ENCODE measurements around the gene PLCZ1.
"Not testable (repeated sequence)": the region's sequence is repeated elsewhere in the genome, so short reads cannot be mapped to it uniquely, and the experiment has no call there.

The PLCZ1 gene, protein sequence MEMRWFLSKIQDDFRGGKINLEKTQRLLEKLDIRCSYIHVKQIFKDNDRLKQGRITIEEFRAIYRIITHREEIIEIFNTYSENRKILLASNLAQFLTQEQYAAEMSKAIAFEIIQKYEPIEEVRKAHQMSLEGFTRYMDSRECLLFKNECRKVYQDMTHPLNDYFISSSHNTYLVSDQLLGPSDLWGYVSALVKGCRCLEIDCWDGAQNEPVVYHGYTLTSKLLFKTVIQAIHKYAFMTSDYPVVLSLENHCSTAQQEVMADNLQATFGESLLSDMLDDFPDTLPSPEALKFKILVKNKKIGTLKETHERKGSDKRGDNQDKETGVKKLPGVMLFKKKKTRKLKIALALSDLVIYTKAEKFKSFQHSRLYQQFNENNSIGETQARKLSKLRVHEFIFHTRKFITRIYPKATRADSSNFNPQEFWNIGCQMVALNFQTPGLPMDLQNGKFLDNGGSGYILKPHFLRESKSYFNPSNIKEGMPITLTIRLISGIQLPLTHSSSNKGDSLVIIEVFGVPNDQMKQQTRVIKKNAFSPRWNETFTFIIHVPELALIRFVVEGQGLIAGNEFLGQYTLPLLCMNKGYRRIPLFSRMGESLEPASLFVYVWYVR

DNA sequence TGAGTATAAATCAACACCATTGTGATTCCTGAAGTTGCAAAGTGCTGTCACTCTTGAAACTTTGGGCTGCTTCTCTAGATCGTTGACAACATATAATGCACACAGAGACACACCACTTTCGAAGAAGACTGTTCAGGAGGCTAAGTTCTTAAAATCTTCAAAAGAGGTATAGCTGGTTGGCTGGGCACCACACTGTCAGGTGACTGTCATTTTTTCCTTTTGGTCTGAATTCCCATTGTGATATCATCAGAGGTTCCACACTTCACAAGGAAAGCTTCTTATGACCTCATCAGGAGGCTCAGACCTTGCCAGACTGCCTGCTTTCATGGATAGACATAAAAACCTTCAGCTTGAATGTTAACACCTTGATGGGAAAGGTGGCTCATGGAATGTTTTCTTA, at the start of gene PLCZ1, which contains the start of gene CAPZA3:
Gene PLCZ1 (minus strand): TSS at position 194 of the 400 bp plus-strand sequence. CDS start 641 bp downstream, outside the sequence.
Gene CAPZA3 (plus strand): TSS at position 301 of the 400 bp plus-strand sequence. CDS start 150 bp downstream, outside the sequence.
- DNase-seq (ENCODE audit: low read depth): no peak

DNA sequence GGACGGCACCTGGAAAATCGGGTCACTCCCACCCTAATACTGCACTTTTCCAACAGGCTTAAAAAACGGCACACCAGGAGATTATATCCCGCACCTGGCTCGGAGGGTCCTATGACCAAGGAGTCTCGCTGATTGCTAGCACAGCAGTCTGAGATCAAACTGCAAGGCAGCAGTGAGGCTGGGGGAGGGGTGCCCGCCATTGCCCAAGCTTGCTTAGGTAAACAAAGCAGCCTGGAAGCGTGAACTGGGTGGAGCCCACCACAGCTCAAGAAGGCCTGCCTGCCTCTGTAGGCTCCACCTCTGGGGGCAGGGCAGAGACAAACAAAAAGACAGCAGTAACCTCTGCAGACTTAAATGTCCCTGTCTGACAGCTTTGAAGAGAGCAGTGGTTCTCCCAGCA, 47.7 kb upstream of the PLCZ1 start:
- not testable (repeated sequence) for DNase-seq (ENCODE audit: low read depth)

DNA sequence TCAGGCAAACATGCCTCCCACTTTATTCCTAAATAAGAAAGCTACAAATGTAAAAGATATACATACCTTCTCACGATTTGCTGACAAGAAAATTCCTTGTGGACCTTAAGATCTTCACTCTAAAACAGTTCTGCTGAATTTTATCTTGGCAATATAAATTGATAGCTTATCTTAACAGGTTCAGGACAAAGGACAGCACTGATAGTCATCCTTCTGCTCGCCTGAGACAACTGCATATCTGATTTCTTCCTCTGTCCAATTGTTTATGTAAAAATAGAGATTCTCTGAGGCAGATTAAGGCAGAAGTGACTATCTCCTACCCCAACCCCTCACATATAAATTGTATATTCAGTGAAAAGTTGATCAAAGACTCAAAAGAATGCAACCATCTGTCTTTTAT, 45.0 kb upstream of the PLCZ1 start:
- no peak for DNase-seq (ENCODE audit: low read depth)

DNA sequence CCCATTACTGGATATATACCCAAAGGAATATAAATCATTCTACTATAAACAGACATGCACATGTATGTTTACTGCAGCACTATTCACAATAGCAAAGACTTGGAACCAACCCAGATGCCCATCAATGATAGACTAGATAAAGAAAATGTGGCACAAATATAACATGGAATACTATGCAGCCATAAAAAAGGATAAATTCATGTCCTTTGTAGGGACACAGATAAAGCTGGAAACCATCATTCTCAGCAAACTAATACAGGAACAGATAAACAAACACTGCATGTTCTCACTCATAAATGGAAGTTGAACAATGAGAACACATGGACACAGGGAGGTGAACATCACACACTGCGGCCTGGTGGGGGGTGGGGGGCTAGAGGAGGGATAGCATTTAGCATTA, 28.7 kb upstream of the PLCZ1 start:
- DNase-seq (ENCODE audit: low read depth): not testable (repeated sequence)

DNA sequence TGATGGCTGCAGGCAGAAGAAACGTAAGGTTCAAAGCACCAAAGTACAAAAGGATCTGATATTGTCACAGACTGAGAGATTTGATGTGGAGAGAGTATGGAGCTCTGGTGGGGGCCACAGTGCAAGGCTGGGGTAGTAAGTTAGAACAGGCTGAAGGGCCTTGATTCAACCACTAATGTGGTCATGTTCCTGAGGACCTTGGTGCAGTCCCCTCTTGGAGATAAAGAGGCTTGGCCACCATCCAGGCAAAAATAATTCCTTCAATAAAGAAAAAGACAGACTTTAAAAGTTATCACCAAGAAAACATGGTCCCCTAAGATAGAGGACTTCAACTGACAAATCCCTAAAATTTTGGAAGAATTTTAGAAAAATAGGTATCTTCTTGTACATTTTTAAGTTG, 17.5 kb upstream of the PLCZ1 start:
- DNase-seq (ENCODE audit: low read depth): no peak

DNA sequence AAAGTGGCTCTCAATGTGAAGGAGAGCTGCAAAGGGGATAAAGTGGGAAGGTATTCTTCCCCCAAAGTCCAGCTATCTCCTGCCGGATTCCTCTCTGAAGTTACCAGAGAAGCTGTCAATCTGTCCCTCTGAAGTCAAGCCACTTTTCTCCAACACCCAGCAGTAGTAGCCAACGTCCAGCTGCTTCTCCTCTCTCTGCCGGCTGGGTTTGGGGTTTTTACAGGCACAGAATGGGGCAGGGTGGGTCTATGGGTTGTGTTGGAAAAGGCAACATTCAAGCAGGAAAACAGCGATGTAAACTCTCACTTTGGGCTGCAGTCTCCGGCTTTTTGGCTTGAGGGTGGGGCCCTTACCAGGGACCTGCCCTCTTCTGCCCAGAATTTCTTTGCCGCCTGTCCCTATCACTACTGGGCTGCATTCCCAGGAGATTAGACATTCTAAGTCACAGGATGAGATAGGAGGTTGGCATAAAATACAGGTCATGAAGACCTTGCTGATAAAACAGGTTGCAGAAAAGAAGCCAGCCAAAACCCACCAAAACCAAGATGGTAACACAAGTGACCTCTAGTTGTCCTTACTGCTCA, 16.4 kb upstream of the PLCZ1 start:
- no peak for DNase-seq (ENCODE audit: low read depth)

DNA sequence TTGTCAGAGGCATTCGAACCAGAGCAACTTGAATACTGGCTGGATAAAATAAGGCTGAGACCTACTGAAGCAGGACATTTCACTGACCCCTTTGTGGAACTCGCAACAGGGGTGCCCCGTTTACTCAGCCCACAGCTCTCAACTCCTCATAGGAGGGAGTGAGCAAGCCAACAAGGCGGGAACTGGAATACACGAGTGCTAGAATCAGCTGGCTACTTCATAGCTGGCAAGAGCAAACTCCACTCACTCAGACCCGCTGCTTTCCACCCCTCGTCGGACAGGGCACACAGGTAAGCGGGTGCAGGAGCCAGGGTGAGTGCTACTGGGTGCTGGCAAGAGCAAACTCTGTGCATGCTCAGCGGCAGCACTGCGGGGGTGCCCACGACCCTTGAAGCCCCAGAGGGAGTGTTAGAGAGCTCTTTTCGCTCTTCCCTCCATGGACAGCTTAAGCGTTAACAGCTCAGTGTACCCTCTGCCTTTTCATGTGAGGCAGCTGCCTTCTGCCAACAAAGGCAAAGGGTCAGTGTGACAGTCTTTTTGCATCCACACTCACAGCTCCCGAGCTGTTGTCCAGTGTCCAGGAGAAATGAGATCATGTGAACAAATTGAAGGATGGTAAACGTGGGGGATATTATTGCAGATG, 15.8 kb upstream of the PLCZ1 start:
- no peak for DNase-seq (ENCODE audit: low read depth)

DNA sequence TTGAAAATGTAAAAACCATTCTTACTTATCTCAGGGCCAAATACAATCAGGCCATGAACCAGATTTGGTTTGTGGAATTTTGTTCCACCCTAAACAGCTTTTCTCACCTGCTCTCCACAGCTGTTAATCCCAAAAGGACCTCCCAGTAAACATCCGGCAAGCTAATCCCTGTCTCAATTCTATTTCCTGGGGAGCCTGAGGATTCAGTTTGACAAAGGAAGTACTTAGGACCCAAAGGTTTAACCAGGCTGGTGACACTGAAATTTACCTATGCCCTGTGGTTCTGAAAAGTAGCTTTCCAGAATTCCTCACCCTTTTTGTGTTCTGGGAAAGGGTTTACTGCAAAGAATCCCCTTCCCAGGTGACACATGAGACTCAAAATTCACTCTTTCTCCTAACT, 15.1 kb upstream of the PLCZ1 start:
- DNase-seq (ENCODE audit: low read depth): no peak

DNA sequence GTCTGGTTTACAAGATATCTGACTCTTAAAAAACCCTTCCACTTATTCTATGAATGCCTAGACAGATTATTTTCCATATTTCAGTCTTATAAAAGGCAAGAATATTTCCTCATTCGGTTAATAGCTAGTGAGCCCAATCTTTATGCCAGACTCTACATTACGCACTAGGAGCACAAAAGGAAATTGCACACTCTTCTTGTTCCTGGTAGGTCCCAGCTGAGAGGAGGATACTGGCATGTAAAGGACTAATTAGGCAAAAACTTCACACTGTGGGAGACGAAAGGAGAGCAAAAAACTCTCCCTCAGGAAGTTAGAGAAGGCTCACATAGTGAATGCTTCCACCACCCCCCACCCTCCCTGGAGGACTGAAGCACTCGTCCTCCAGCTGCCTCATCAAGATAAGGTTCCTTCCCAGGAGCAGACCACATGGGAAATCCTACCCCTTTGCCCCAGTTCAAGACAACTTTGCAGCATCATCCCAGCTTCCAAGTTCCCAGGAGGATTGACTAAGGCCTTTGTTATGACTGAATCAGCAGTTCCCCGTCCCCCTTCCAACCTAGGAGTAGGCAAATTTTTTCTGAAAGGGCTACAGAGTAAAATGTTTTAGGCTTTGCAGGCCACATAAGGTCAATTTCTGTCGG, 14.6 kb upstream of the PLCZ1 start:
- DNase-seq (ENCODE audit: low read depth): no peak

DNA sequence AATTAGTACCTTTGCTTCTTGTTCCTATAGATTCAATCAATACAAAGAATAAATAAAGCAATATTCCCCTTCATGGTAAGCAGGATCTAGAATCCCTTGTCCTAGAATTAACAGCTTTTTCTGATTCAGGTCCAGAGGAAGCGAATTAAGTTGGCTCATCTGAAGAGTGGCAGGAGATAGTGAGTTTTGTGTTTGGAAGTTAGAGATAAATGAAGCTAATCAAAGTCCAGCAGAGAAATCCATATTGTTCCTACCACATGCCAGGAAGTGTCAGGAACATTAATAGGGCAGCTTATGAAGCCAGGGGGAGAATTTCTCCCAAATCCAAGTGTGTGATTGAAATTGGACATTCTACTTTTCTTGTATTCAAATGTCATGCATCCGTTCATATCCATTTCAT, 14.1 kb upstream of the PLCZ1 start:
- no peak for DNase-seq (ENCODE audit: low read depth)

DNA sequence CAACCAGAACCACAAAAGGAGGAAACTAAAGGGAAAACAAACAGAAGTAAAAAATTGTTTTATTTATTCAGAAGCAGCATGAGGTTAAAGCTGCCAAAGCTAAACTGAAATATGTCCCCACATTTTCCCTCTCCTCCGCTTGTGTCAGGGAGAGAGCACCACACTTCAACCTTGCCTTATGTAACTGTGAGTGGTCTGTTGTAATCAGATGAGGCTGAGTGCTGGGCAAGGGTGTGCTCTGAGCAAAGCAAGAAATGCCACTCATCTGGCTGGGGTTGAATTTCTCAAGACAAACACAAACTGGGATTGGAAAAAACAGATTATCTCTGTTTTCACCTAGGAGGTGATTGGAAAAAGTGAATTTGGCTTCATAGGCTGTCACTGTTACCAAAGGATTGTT, 12.3 kb upstream of the PLCZ1 start:
- DNase-seq (ENCODE audit: low read depth): no peak

DNA sequence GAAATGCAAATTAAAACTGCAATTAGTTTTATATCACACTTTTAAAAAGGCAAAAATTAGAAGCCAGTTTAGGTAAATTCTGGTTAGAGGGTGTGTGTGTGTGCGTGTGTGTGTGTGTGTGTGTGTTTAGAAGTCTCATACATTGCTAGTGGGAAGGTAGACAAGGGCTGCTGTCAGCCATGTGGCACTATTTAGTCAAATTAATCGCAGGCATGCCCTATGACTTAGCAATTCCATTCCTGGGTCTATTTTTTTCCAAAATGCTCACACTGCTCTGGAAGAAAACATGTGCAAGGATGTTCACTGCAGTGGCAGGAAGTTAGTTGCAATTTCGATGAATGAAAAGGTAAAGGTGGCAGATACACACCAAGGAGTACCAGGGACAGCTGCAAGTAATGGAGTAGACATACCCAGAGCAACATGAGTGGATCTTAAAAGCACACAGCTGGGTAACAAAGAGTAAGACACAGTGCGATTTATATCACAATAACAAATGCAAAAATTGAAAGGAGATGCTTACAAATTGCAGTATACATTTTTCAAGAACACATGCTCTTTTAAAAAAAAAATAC, 11.7 kb upstream of the PLCZ1 start:
- no peak for DNase-seq (ENCODE audit: low read depth)

DNA sequence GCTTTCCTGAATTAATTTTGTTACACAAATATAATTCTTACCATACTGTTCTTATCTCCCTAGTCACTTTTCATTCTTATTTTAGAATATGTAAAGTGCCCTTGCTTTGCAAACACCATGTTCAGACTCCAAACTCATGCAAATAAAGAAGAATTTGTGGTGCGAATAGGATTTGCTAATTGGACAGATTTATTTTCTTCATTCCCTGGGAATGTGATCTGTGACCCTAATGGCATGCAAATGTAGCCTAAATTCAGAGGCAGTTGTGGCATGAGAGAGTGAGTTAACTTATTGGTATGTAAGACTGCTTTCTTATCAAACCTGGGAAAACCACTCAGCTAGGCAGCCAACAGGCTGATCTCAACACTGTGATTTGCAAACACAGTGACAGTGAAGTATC, 10.1 kb upstream of the PLCZ1 start:
- DNase-seq (ENCODE audit: low read depth): no peak

DNA sequence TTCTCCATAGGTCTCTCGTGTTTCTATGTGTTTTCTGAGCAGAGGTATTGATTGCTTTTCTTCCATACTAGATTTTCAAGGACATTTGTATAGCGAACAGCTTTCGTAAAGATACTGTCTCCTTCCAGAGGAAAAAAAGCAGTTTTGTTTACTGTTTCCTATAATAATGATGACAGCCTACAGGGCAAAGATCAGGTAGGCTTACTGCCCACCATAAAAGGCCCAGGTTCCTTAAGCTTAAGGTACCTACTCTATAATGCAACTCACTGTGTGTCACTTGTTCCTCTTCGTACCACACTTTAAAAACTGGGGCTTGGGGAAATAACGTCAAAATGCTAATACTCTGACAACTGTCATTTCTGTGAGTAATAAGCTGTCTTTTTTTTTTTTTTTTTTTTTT, 6.7 kb downstream of the PLCZ1 start:
- no peak for DNase-seq (ENCODE audit: low read depth)

DNA sequence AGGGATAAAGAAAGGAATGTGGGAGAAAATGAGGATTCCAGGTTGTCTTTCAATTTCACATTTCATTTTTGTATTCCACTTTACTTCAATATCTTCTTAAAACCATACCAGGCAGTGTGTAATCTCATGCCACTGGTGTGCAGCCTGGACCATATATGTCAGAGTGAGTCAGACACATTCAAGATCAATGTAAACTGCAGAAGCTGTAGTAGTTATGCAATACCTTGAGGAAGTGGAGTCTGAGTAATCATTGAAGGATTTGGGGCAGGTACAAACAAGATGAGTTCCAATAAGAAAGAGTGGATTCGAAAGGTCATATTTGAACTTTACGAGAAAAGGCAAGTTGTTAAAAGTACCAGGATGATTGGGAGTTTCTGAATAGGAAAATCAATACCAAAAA, 14.1 kb downstream of the PLCZ1 start:
- no peak for DNase-seq (ENCODE audit: low read depth)

DNA sequence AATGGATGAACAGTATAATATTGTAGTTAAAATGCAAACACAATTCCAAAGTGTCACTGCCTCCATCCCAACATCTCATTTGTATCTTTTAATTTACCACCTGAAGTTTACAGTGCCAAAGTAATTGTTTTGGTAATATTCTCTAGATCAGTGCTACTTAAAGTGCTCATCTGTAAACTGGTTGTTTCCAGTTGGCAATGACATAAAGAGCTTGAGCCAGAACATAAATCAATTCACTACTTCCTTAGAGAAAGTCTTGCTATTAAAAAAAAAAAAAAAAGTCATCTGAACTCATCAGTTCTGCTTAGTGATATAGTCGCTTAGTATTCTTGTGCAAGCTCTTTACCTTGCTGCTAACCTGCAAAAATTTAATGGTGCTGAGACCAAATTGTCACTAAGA, 16.4 kb downstream of the PLCZ1 start:
- DNase-seq (ENCODE audit: low read depth): no peak

DNA sequence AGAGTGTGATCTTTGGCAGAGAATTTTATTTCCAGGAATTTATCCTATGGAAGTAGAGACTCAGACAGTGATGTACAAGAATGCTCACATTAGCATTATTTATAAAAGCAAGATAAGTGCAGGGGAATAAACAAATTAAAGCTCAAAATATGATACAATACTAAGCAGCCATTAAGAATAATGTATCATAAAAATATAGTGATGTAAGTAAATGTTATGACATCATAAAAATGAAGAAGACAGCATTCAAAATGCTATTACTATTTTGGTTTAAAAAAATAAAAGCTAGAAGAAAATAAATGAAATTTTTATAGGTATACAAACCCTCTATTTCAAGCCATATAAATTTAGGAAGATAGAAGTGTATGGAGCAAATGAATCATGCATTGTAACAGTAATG, 17.1 kb downstream of the PLCZ1 start:
- DNase-seq (ENCODE audit: low read depth): no peak

DNA sequence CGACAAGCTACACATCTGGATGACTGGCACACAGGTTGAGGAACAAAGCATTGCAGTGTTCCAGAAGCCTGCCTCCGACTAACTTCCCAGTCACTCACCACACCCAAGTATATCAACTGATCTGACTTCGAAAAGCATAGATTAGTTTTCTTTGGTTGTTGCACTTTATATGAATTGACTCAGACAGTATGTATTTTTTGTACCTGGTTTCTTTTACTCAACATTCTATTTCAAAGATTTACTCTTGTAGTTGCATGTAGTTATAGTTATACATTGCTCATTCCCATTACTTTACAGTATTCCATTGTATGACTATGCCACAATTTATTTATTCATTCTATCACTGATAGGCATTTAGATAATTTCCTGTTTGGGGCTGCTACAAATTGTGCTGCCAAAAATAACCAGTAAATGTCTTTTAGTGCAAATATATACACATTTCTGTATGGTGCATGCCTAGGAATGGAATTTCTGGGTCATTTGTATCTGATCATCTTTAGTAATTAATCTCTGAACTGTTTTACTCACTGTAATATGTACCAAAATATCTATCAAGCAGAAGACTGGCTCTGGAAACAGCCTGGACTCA, 17.8 kb downstream of the PLCZ1 start:
- no peak for DNase-seq (ENCODE audit: low read depth)

DNA sequence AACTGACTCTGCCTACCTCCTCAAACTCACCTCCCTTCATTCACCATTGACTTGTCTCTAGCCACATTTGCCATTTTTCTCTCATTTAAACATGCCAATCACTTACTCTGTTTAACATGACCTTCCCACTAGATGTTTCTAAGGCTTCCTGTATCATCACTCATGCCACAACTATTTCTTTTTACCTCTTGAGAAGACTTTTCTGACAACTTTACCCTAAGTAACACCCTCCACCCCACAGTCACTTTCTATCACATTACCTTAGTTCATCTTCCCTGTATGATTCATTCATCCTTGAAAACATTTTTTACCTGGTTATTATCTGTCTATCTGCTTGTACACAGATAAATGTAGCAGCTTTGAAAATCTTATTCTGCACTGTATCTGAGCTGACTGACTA, 19.4 kb downstream of the PLCZ1 start:
- DNase-seq (ENCODE audit: low read depth): no peak

DNA sequence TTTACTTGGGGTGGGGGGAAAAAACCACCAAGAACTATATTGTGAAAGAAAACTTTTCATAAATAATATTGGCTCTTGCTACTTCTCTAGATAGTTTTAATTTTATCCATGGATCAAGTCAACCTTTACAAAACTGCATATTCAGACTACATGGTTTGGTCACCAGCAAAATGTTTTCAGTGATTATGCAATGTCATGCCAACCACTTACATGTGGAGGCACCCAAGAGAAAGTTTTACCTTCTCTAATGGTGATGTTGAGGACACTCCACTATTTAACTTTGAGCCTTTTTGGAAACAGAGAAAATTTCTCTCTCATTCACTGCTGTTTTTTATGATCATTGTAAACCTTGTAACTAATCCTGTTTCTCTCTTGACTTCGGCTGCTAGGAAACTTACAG, 21.6 kb downstream of the PLCZ1 start:
- no peak for DNase-seq (ENCODE audit: low read depth)

DNA sequence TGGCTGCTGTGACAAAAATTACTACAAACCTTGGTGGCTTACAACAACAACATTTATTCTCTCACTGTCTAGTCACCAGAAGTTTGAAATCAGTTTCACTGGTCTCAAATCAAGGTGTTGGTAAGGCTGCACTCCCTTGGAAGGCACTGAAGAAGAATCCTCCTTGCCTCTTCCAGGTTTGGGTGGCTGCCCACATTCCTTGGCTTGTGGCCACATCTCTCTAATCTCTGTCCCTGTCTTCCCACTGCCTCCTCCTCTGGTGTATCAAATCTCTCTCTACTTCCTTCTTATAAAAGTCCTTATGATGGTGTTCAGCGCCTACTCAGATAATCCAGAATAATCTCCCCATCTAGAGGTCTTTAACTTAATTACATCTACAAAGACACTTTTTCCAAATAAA, 31.0 kb downstream of the PLCZ1 start:
- DNase-seq (ENCODE audit: low read depth): no peak

DNA sequence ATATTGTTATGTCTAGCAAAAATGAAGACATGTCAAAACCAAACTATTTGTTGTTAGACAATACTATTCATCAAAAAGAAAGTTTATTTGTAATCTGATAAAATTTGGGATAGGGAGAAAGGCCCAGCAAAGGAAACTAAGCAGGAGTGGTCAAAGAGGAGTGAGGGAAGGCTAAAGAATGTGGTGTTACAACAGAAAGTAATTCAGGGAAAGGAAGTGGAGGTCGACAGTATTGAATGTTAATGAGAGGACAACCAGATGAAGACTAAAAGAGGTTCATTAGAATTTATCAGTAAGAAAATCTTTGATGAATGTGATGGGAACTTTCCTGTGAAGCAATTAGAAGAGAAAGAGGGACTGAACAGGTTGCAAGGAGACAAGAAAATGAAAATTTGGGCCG, 33.9 kb downstream of the PLCZ1 start:
- no peak for DNase-seq (ENCODE audit: low read depth)
